HepG2 (cell line): Measurements from ENCODE around the gene TBX18. TPM values are rescaled to one million over a fixed set of nuclear protein-coding genes. Genes with fewer than 3 reads are reported as not detected.

ENCODE experiments used
- ATAC-seq: fragments of 200-7000 bp; cut with Tn5 transposase; 3 replicates; pipeline ENCODE4 v1.9.1; 2020; ENCODE audit warnings: mild to moderate bottlenecking, moderate library complexity
- BruUV-seq: library from RNA; stranded (reverse); fragments of 400-500 nt; replicated peaks from 2 replicates; lab custom pipeline; 2021; lab: Mats Ljungman, UMichigan
- CTCF ChIA-PET: fragments of 300-600 bp; formaldehyde crosslinking; extraction: SDS; loops from one replicate; lab custom pipeline; 2021; ENCODE audit warnings: low total read pairs, inconsistent platforms, low intra/inter-chr PET ratio; lab: Yijun Ruan, JAX
- POLR2A ChIA-PET: fragments of 350-600 bp; sonication (Branson Sonifier 250); formaldehyde crosslinking; loops from one replicate; lab custom pipeline; 2020; ENCODE audit warnings: antibody characterized with exemption, inconsistent platforms; lab: Yijun Ruan, JAX
- DNase-seq: peaks from one replicate; pipeline ENCODE4 v3.0.0-alpha.2; 2015; ENCODE audit warnings: low spot score
- FAIRE-seq: peaks from 3 replicates; lab custom pipeline; 2011; peaks lifted over from hg19 to GRCh38; lab: Jason Lieb, UNC
- H2AFZ ChIP-seq: one replicate; pipeline ENCODE4 v1.6.1; 2011; ENCODE audit warnings: low read length, inconsistent platforms
- H3K27ac ChIP-seq: fragments of 300-600 bp; 3 replicates; pipeline ENCODE4 v1.8.0; 2011; ENCODE audit warnings: mixed run types, mild to moderate bottlenecking, mixed read lengths, low read length, inconsistent platforms; ENCODE audit not compliant: insufficient read depth; ENCODE audit errors: extremely low read length
- H3K27me3 ChIP-seq, 2 experiments: fragments of 200-600 bp in 1 of 2; 2 replicates in 1 of 2; 3 replicates in 1 of 2; pipeline versions ENCODE4 v1.6.0 to v1.8.0; 2011; ENCODE audit warnings: low read length in 2 of 2, mild to moderate bottlenecking in 2 of 2, moderate library complexity in 2 of 2, inconsistent platforms in 1 of 2; ENCODE audit not compliant: insufficient read depth in 2 of 2, control insufficient read depth in 1 of 2
- H3K36me3 ChIP-seq, 2 experiments: fragments of 200-600 bp in 1 of 2; replicated peaks in 1 of 2; 2 replicates in 1 of 2; 3 replicates in 1 of 2; pipeline versions ENCODE4 v1.5.1 to v1.8.0; 2011; ENCODE audit warnings: low read length in 2 of 2, inconsistent platforms in 1 of 2; ENCODE audit not compliant: insufficient read depth in 2 of 2, control insufficient read depth in 1 of 2
- H3K4me1 ChIP-seq: 2 replicates; pipeline ENCODE4 v1.5.1; 2012; ENCODE audit warnings: low read length, inconsistent platforms; ENCODE audit not compliant: insufficient read depth
- H3K4me2 ChIP-seq: 2 replicates; pipeline ENCODE4 v1.6.0; 2011; ENCODE audit warnings: low read depth, low read length, inconsistent platforms
- H3K4me3 ChIP-seq, 3 experiments: fragments of 200-600 bp in 1 of 3; sonication (generic), shearing (Covaris generic) in 1 of 3; replicated peaks in 1 of 3; 2 replicates each; pipeline ENCODE4 v1.5.1; 2011 to 2016; ENCODE audit warnings: low read length in 3 of 3, inconsistent platforms in 2 of 3, low read depth in 2 of 3, mild to moderate bottlenecking in 2 of 3, control low read depth in 1 of 3, mixed read lengths in 1 of 3; ENCODE audit not compliant: insufficient read depth in 1 of 3
- H3K79me2 ChIP-seq: one replicate; pipeline ENCODE4 v1.6.1; 2011; ENCODE audit warnings: low read length, inconsistent platforms; ENCODE audit not compliant: insufficient read depth
- H3K9ac ChIP-seq: 2 replicates; pipeline ENCODE4 v1.6.0; 2011; ENCODE audit warnings: mild to moderate bottlenecking, low read depth, low read length, inconsistent platforms; ENCODE audit not compliant: insufficient read depth
- H3K9me3 ChIP-seq: 2 replicates; pipeline ENCODE4 v1.5.1; 2012; ENCODE audit warnings: mild to moderate bottlenecking, low read length
- H4K20me1 ChIP-seq: 2 replicates; pipeline ENCODE4 v1.6.0; 2011; ENCODE audit warnings: inconsistent platforms, mild to moderate bottlenecking, low read length, moderate library complexity; ENCODE audit not compliant: insufficient read depth
- CEBPZ ChIP-seq: IDR thresholded peaks from 2 replicates; pipeline ENCODE4 v1.6.1; 2012; ENCODE audit warnings: low read length, improper control_type of control experiment
- HMG20A ChIP-seq: IDR thresholded peaks from 2 replicates; pipeline ENCODE4 v1.6.1; 2016; ENCODE audit warnings: borderline replicate concordance
- LRRFIP1 ChIP-seq: sonication (generic); formaldehyde crosslinking; conservative IDR thresholded peaks from 2 replicates; pipeline ENCODE4 v1.4.0; 2020; ENCODE audit warnings: missing genetic modification reagents
- ZNF207 ChIP-seq: fragments of 450-650 bp; IDR thresholded peaks from 2 replicates; pipeline ENCODE4 v1.6.1; 2016; ENCODE audit warnings: antibody characterized with exemption, borderline replicate concordance
- WGBS: methylation state at CpG from one replicate; pipeline ENCODE4 v1.1.6; 2017; ENCODE audit warnings: low lambda C conversion rate; 5-methylcytosine and 5-hydroxymethylcytosine counted together
- in situ Hi-C: cut with HindIII; loops from 2 replicates; pipeline ENCODE4 v1.10.0; 2017; ENCODE audit warnings: low pct_unique_long_range_greater_than_20kb; ENCODE audit not compliant: extremely low pct_ligation_motif_present
- intact Hi-C: fragments of 100-400 bp; cut with micrococcal nuclease; formaldehyde crosslinking; loops from one replicate; pipeline ENCODE4 v1.10.0; 2022; ENCODE audit not compliant: unreplicated experiment
- polyA plus RNA-seq, 8 experiments: library from polyadenylated mRNA; depleted of rRNA in 3 of 8; stranded (reverse) in 7 of 8; unstranded in 1 of 8; fragments of >200 nt; fragmentation: Illumina TruSeq in 4 of 8; extraction: Trizol in 4 of 8; gene quantifications; 2 replicates each; pipeline versions ENCODE4 v1.2.1 to v1.2.3, GENCODE V29; 2011 to 2016; ENCODE audit warnings: low read depth in 4 of 8, missing spikeins in 1 of 8, mixed read lengths in 1 of 8; ENCODE audit not compliant: insufficient read depth in 1 of 8
- total RNA-seq, 5 experiments: library from RNA; depleted of rRNA; stranded (reverse); fragments of >200 nt; fragmentation: Illumina TruSeq; extraction: Trizol; gene quantifications; 2 replicates each; pipeline ENCODE4 v1.2.3, GENCODE V29; 2016; ENCODE audit warnings: low read depth in 1 of 5

Gene TBX18
- total and polyA plus RNA-seq, 2 of the 13 experiments (the other 11 are each of a cell fraction or from before 2014, with no cell fraction given), result not detected

GRCh38 chr6:84774985-84775284, 10.5 kb upstream of the TBX18 start:
- no peaks in the 10 kb centered on the region for H3K9me3 ChIP-seq
- DNase-seq, result no peak
- H3K27me3 ChIP-seq, result no peaks in the 10 kb centered on the region
- WGBS, result 54% methylated on average over 14 of the region's 14 CpGs
- H3K27ac ChIP-seq, result no peak overlapping the region
- no peaks in the 10 kb centered on the region for H4K20me1 ChIP-seq
- no peak overlapping the region for H3K4me3 ChIP-seq
- TF ChIP-seq ZNF207 (no peak), CEBPZ (no peak), HMG20A (CRISPR knock-in tag) (no peak), LRRFIP1 (CRISPR knock-in tag) (no peak)
- TF ChIP-seq, all 625 proteins: peak for 0
- Histone ChIP-seq H2AFZ (no peak overlapping the region), H3K79me2 (no peaks in the 10 kb centered on the region), H3K9ac (no peak overlapping the region), H3K4me1 (no peaks in the 10 kb centered on the region), H3K4me2 (no peak overlapping the region), H3K36me3 (no peaks in the 10 kb centered on the region)
- FAIRE-seq (no peak), ATAC-seq (no peak)
- POLR2A ChIA-PET, result no interaction called here
- intact Hi-C loops, result loop anchor here (2.0 kb wide), 1 partner anchor 46 kb away; no protein-coding TSS in a partner anchor
- in situ Hi-C loops, result no loop called here
- no TSS peak for BruUV-seq
- CTCF ChIA-PET, result no interaction called here
